ENCODE data around the gene INSC. TPM values are rescaled to one million over a fixed set of nuclear protein-coding genes. Genes with fewer than 3 reads are reported as not detected.

The INSC gene
- total and polyA plus RNA-seq, 4 donors, result 0.63 to 1.3 (median 1.0) TPM

- intact Hi-C loops (cut with DNase I), result no loop called here
- 62 to 68% methylated on average over 5 of the region's 5 CpGs for WGBS, 2 donors
- DNase-seq (no peak), ATAC-seq (ENCODE audit: low FRiP score) (no peak)
- H3K4me3 ChIP-seq (ENCODE audit: low read length in 2 of 2), result no peak overlapping the region
- no peaks in the 10 kb centered on the region for H3K4me1 ChIP-seq (ENCODE audit: control insufficient read depth in 1 of 2, insufficient read depth in 2 of 2, low read length in 2 of 2)
- peaks cover 1% of the 10 kb centered on the region for H3K9me3 ChIP-seq (ENCODE audit: control insufficient read depth, low read length)
- H3K27me3 ChIP-seq (ENCODE audit: control insufficient read depth in 1 of 2, insufficient read depth in 2 of 2, low read length in 1 of 2), result no peaks in the 10 kb centered on the region
- no peak overlapping the region for H3K27ac ChIP-seq (ENCODE audit: low read depth in 1 of 2, low read length in 2 of 2)
- no peaks in the 10 kb centered on the region for H3K36me3 ChIP-seq (ENCODE audit: control insufficient read depth in 1 of 2, insufficient read depth in 2 of 2, low read length in 1 of 2)
These were observed 163.4 kb downstream of the INSC start for GRCh38 chr11:15278128-15278527.

- no peak overlapping the region for H3K4me3 ChIP-seq (ENCODE audit: low read length in 2 of 2)
- ATAC-seq (ENCODE audit: low FRiP score) (no peak), DNase-seq (no peak)
- H3K9me3 ChIP-seq (ENCODE audit: control insufficient read depth, low read length), result peaks cover 1% of the 10 kb centered on the region
- intact Hi-C loops (cut with DNase I), result no loop called here
- no peaks in the 10 kb centered on the region for H3K27me3 ChIP-seq (ENCODE audit: control insufficient read depth in 1 of 2, insufficient read depth in 2 of 2, low read length in 1 of 2)
- no peak overlapping the region for H3K27ac ChIP-seq (ENCODE audit: low read depth in 1 of 2, low read length in 2 of 2)
- no peaks in the 10 kb centered on the region for H3K4me1 ChIP-seq (ENCODE audit: control insufficient read depth in 1 of 2, insufficient read depth in 2 of 2, low read length in 2 of 2)
- H3K36me3 ChIP-seq (ENCODE audit: control insufficient read depth in 1 of 2, insufficient read depth in 2 of 2, low read length in 1 of 2), result no peaks in the 10 kb centered on the region
These were observed 165.7 kb downstream of the INSC start for GRCh38 chr11:15280393-15280792.

GRCh38 chr11:15282754-15283153 lies 168.0 kb downstream of the INSC start:
- Histone ChIP-seq H3K27ac (ENCODE audit: low read depth in 1 of 2, low read length in 2 of 2) (no peak overlapping the region), H3K36me3 (ENCODE audit: control insufficient read depth in 1 of 2, insufficient read depth in 2 of 2, low read length in 1 of 2) (no peaks in the 10 kb centered on the region), H3K27me3 (ENCODE audit: control insufficient read depth in 1 of 2, insufficient read depth in 2 of 2, low read length in 1 of 2) (no peaks in the 10 kb centered on the region), H3K4me1 (ENCODE audit: control insufficient read depth in 1 of 2, insufficient read depth in 2 of 2, low read length in 2 of 2) (no peaks in the 10 kb centered on the region), H3K9me3 (ENCODE audit: control insufficient read depth, low read length) (peaks cover 1% of the 10 kb centered on the region), H3K4me3 (ENCODE audit: low read length in 2 of 2) (no peak overlapping the region)
- WGBS, 2 donors, result 85 to 88% methylated on average over 2 of the region's 2 CpGs
- DNase-seq (no peak), ATAC-seq (ENCODE audit: low FRiP score) (no peak)
- intact Hi-C loops (cut with DNase I), result no loop called here

- Histone ChIP-seq H3K27me3 (ENCODE audit: control insufficient read depth in 1 of 2, insufficient read depth in 2 of 2, low read length in 1 of 2) (no peaks in the 10 kb centered on the region), H3K4me3 (ENCODE audit: low read length in 2 of 2) (no peak overlapping the region), H3K4me1 (ENCODE audit: control insufficient read depth in 1 of 2, insufficient read depth in 2 of 2, low read length in 2 of 2) (no peaks in the 10 kb centered on the region), H3K36me3 (ENCODE audit: control insufficient read depth in 1 of 2, insufficient read depth in 2 of 2, low read length in 1 of 2) (no peaks in the 10 kb centered on the region), H3K27ac (ENCODE audit: low read depth in 1 of 2, low read length in 2 of 2) (no peak overlapping the region), H3K9me3 (ENCODE audit: control insufficient read depth, low read length) (peaks cover 1% of the 10 kb centered on the region)
- ATAC-seq (ENCODE audit: low FRiP score) (no peak), DNase-seq (no peak)
- intact Hi-C loops (cut with DNase I), result no loop called here
- 60 to 61% methylated on average over 2 of the region's 2 CpGs for WGBS, 2 donors
These were observed 171.7 kb downstream of the INSC start for GRCh38 chr11:15286465-15286864.

GRCh38 chr11:15288863-15289262 lies 174.1 kb downstream of the INSC start:
- Histone ChIP-seq H3K36me3 (ENCODE audit: control insufficient read depth in 1 of 2, insufficient read depth in 2 of 2, low read length in 1 of 2) (no peaks in the 10 kb centered on the region), H3K4me3 (ENCODE audit: low read length in 2 of 2) (no peak overlapping the region), H3K4me1 (ENCODE audit: control insufficient read depth in 1 of 2, insufficient read depth in 2 of 2, low read length in 2 of 2) (no peaks in the 10 kb centered on the region), H3K9me3 (ENCODE audit: control insufficient read depth, low read length) (no peaks in the 10 kb centered on the region), H3K27me3 (ENCODE audit: control insufficient read depth in 1 of 2, insufficient read depth in 2 of 2, low read length in 1 of 2) (no peaks in the 10 kb centered on the region), H3K27ac (ENCODE audit: low read depth in 1 of 2, low read length in 2 of 2) (no peak overlapping the region)
- 32 to 33% methylated on average over 2 of the region's 2 CpGs for WGBS, 2 donors
- intact Hi-C loops (cut with DNase I), result no loop called here
- ATAC-seq (ENCODE audit: low FRiP score), result no peak
- no peak for DNase-seq

- 79 to 91% methylated on average over 5 of the region's 5 CpGs for WGBS, 2 donors
- no peak for ATAC-seq (ENCODE audit: low FRiP score)
- H3K27ac ChIP-seq (ENCODE audit: low read depth in 1 of 2, low read length in 2 of 2), result no peak overlapping the region
These were observed 175.0 kb downstream of the INSC start for GRCh38 chr11:15289723-15290122.

GRCh38 chr11:15291885-15292284 lies 177.2 kb downstream of the INSC start:
- ATAC-seq (ENCODE audit: low FRiP score), result no peak
- DNase-seq, result no peak
- intact Hi-C loops (cut with DNase I), result no loop called here

More at GRCh38 chr11:15289723-15290122, 175.0 kb downstream of the INSC start:
- intact Hi-C loops (cut with DNase I), result no loop called here
- Histone ChIP-seq H3K4me3 (ENCODE audit: low read length in 2 of 2) (no peak overlapping the region), H3K9me3 (ENCODE audit: control insufficient read depth, low read length) (no peaks in the 10 kb centered on the region), H3K36me3 (ENCODE audit: control insufficient read depth in 1 of 2, insufficient read depth in 2 of 2, low read length in 1 of 2) (no peaks in the 10 kb centered on the region), H3K27me3 (ENCODE audit: control insufficient read depth in 1 of 2, insufficient read depth in 2 of 2, low read length in 1 of 2) (no peaks in the 10 kb centered on the region), H3K4me1 (ENCODE audit: control insufficient read depth in 1 of 2, insufficient read depth in 2 of 2, low read length in 2 of 2) (no peaks in the 10 kb centered on the region)
- DNase-seq, result no peak

GRCh38 chr11:15293975-15294620 lies 179.4 kb downstream of the INSC start:
- Histone ChIP-seq H3K36me3 (ENCODE audit: control insufficient read depth in 1 of 2, insufficient read depth in 2 of 2, low read length in 1 of 2) (no peaks in the 10 kb centered on the region), H3K27me3 (ENCODE audit: control insufficient read depth in 1 of 2, insufficient read depth in 2 of 2, low read length in 1 of 2) (no peaks in the 10 kb centered on the region), H3K27ac (ENCODE audit: low read depth in 1 of 2, low read length in 2 of 2) (no peak overlapping the region), H3K4me3 (ENCODE audit: low read length in 2 of 2) (no peak overlapping the region), H3K4me1 (ENCODE audit: control insufficient read depth in 1 of 2, insufficient read depth in 2 of 2, low read length in 2 of 2) (no peaks in the 10 kb centered on the region), H3K9me3 (ENCODE audit: control insufficient read depth, low read length) (no peaks in the 10 kb centered on the region)
- ATAC-seq (ENCODE audit: low FRiP score) (no peak), DNase-seq (no peak)
- intact Hi-C loops (cut with DNase I), result no loop called here
- WGBS, 2 donors, result 94% methylated on average over 1 of the region's 1 CpG

More at GRCh38 chr11:15291885-15292284, 177.2 kb downstream of the INSC start:
- Histone ChIP-seq H3K9me3 (ENCODE audit: control insufficient read depth, low read length) (no peaks in the 10 kb centered on the region), H3K4me3 (ENCODE audit: low read length in 2 of 2) (no peak overlapping the region), H3K36me3 (ENCODE audit: control insufficient read depth in 1 of 2, insufficient read depth in 2 of 2, low read length in 1 of 2) (no peaks in the 10 kb centered on the region), H3K4me1 (ENCODE audit: control insufficient read depth in 1 of 2, insufficient read depth in 2 of 2, low read length in 2 of 2) (no peaks in the 10 kb centered on the region), H3K27ac (ENCODE audit: low read depth in 1 of 2, low read length in 2 of 2) (no peak overlapping the region), H3K27me3 (ENCODE audit: control insufficient read depth in 1 of 2, insufficient read depth in 2 of 2, low read length in 1 of 2) (no peaks in the 10 kb centered on the region)

GRCh38 chr11:15295695-15296094 lies 181.0 kb downstream of the INSC start:
- no peaks in the 10 kb centered on the region for H3K36me3 ChIP-seq (ENCODE audit: control insufficient read depth in 1 of 2, insufficient read depth in 2 of 2, low read length in 1 of 2)
- ATAC-seq (ENCODE audit: low FRiP score), result no peak
- no peaks in the 10 kb centered on the region for H3K27me3 ChIP-seq (ENCODE audit: control insufficient read depth in 1 of 2, insufficient read depth in 2 of 2, low read length in 1 of 2)
- WGBS, 2 donors, result 22 to 59% methylated on average over 1 of the region's 1 CpG
- H3K4me1 ChIP-seq (ENCODE audit: control insufficient read depth in 1 of 2, insufficient read depth in 2 of 2, low read length in 2 of 2), result no peaks in the 10 kb centered on the region
- H3K9me3 ChIP-seq (ENCODE audit: control insufficient read depth, low read length), result no peaks in the 10 kb centered on the region
- no peak overlapping the region for H3K4me3 ChIP-seq (ENCODE audit: low read length in 2 of 2)
- intact Hi-C loops (cut with DNase I), result no loop called here
- no peak overlapping the region for H3K27ac ChIP-seq (ENCODE audit: low read depth in 1 of 2, low read length in 2 of 2)
- no peak for DNase-seq
